GM12891 (cell line): ENCODE results near the gene TOR2A.

ENCODE experiments used
- DNase-seq: peaks from one replicate; pipeline ENCODE4 v3.0.0; 2011; ENCODE audit warnings: low spot score; ENCODE audit not compliant: insufficient read length
- FAIRE-seq: peaks from 2 replicates; lab custom pipeline; 2011; peaks lifted over from hg19 to GRCh38; lab: Jason Lieb, UNC
- PAX5 ChIP-seq: IDR thresholded peaks from 2 replicates; pipeline ENCODE4 v1.6.1; 2011; ENCODE audit warnings: low read length, moderate library complexity, mild to moderate bottlenecking; ENCODE audit not compliant: insufficient read depth, severe bottlenecking
- POLR2A ChIP-seq: IDR thresholded peaks from 2 replicates; pipeline ENCODE4 v1.6.1; 2011; ENCODE audit warnings: low read depth, low read length, control low read depth
- POLR2AphosphoS5 ChIP-seq: IDR thresholded peaks from 2 replicates; pipeline ENCODE4 v1.6.1; 2011; ENCODE audit warnings: low read depth, low read length, control low read depth
- POU2F2 ChIP-seq: IDR thresholded peaks from 2 replicates; pipeline ENCODE4 v1.6.1; 2011; ENCODE audit warnings: low read depth, mild to moderate bottlenecking, control low read depth, low read length, moderate library complexity
- SPI1 ChIP-seq: IDR thresholded peaks from 2 replicates; pipeline ENCODE4 v1.6.1; 2011; ENCODE audit warnings: low read depth, low read length, control low read depth
- TAF1 ChIP-seq: IDR thresholded peaks from 2 replicates; pipeline ENCODE4 v1.6.1; 2011; ENCODE audit warnings: low read depth, low read length, control low read depth

The TOR2A gene

GRCh38 chr9:127731938-127732337 lies 3.2 kb downstream of the TOR2A start:
- DNase-seq (no peak), FAIRE-seq (no peak)
- TF ChIP-seq TAF1 (no peak), PAX5 (no peak), SPI1 (no peak), POLR2A (no peak), POU2F2 (no peak), POLR2AphosphoS5 (no peak)

GRCh38 chr9:127730799-127731410 lies 4.2 kb downstream of the TOR2A start:
- TF ChIP-seq TAF1: no peak
- TF ChIP-seq PAX5: no peak
- TF ChIP-seq POLR2A: no peak
- TF ChIP-seq POU2F2: no peak
- no peak for TF ChIP-seq SPI1
- TF ChIP-seq POLR2AphosphoS5: no peak
- FAIRE-seq (no peak), DNase-seq (no peak)

GRCh38 chr9:127730262-127730661 lies 4.8 kb downstream of the TOR2A start:
- TF ChIP-seq PAX5: no peak
- no peak for TF ChIP-seq POU2F2
- TF ChIP-seq TAF1: no peak
- no peak for TF ChIP-seq POLR2A
- TF ChIP-seq POLR2AphosphoS5: no peak
- no peak for TF ChIP-seq SPI1
- no peak for FAIRE-seq
- no peak for DNase-seq

- FAIRE-seq (no peak), DNase-seq (no peak)
- TF ChIP-seq TAF1 (no peak), PAX5 (no peak), SPI1 (no peak), POLR2A (no peak), POLR2AphosphoS5 (no peak), POU2F2 (no peak)
These were observed 5.4 kb downstream of the TOR2A start for GRCh38 chr9:127729522-127730256.

- TF ChIP-seq SPI1 (no peak), POLR2A (no peak), POLR2AphosphoS5 (no peak), POU2F2 (no peak), PAX5 (no peak), TAF1 (no peak)
- FAIRE-seq: no peak
These were observed 6.3 kb downstream of the TOR2A start for GRCh38 chr9:127728808-127729207.

GRCh38 chr9:127726871-127727270 lies 8.2 kb downstream of the TOR2A start:
- no peak for TF ChIP-seq POU2F2
- no peak for TF ChIP-seq POLR2AphosphoS5
- no peak for TF ChIP-seq POLR2A
- no peak for TF ChIP-seq SPI1
- no peak for DNase-seq
- FAIRE-seq: no peak

More at GRCh38 chr9:127728808-127729207, 6.3 kb downstream of the TOR2A start:
- no peak for DNase-seq

- TF ChIP-seq TAF1 (no peak), POLR2AphosphoS5 (no peak), PAX5 (no peak), POU2F2 (no peak), POLR2A (no peak), SPI1 (no peak)
- no peak for FAIRE-seq
- no peak for DNase-seq
These were observed 11.1 kb downstream of the TOR2A start for GRCh38 chr9:127724012-127724411.

- no peak for FAIRE-seq
- no peak for TF ChIP-seq TAF1
- TF ChIP-seq POLR2A: no peak
- TF ChIP-seq SPI1: no peak
- no peak for TF ChIP-seq POLR2AphosphoS5
- no peak for TF ChIP-seq PAX5
- DNase-seq: no peak
These were observed 11.7 kb downstream of the TOR2A start for GRCh38 chr9:127723444-127723843.

- DNase-seq: no peak
These were observed 12.1 kb downstream of the TOR2A start for GRCh38 chr9:127723013-127723412.

GRCh38 chr9:127722055-127722745 lies 12.9 kb downstream of the TOR2A start:
- TF ChIP-seq SPI1 (no peak), PAX5 (no peak), POU2F2 (no peak), TAF1 (no peak), POLR2AphosphoS5 (no peak), POLR2A (no peak)
- DNase-seq (no peak), FAIRE-seq (no peak)

More at GRCh38 chr9:127723013-127723412, 12.1 kb downstream of the TOR2A start:
- no peak for FAIRE-seq
- TF ChIP-seq PAX5: no peak
- no peak for TF ChIP-seq POLR2A
- TF ChIP-seq SPI1: no peak
- TF ChIP-seq POU2F2: no peak
- no peak for TF ChIP-seq TAF1
- no peak for TF ChIP-seq POLR2AphosphoS5
